OCI-LY7 (cell line): ENCODE data around the gene ENDOV.

Source experiments
- EZH2phosphoT487 ChIP-seq: fragments of 200-600 bp; sonication (generic); IDR thresholded peaks from 2 replicates; pipeline ENCODE4 v1.6.1; 2018; ENCODE audit warnings: low read depth, borderline replicate concordance, mild to moderate bottlenecking, mixed run types, antibody characterized with exemption, low read length, moderate library complexity, mixed read lengths
- TF ChIP-seq, protein P1 (sequence below): fragments of 200-600 bp; sonication (generic); conservative IDR thresholded peaks from 2 replicates; pipeline ENCODE4 v1.5.1; 2014; ENCODE audit warnings: mild to moderate bottlenecking, antibody characterized with exemption, low read length, moderate library complexity, mixed read lengths

DNA sequence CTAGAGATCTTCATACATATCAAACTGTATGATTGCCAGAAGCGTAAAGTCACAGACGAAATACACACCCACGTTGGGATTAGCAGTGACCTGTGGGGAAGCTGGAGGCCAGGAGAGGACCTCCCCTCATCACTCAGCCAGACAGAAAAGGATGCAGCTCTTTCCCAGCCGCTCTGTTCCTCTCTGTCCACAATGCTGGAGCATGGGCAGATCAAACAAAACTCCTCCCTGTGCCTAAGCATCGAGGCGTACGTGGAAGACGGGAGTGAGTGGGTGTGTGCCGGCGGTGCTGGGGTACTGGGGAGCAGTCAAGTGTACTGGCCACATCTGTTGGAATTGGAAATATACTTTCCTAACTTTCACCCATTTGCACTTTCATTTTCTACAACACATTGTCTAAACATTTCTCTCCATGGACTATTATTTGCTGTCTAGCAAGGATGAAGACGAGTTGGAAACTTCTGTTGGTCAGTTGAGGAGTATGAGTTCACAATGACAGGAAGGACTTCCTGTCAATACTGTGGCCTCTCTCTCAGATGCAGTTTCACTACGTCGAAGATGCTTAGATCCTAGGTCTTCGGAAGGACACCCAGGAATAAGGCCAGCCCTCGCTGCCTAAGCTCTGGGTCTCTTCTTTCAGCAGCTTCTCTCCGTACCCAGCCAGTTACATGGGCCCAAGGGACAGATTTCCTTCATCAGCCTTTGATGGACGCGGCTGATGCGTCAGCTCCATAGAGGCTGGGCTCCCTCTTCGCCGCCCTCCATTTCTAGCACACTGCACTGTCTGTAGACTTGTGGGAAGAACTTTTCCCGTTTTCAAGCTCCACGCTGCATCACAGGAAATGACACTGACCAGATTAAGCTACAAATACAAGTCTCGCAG, 30.6 kb upstream of the ENDOV start:
- no peak for TF ChIP-seq EZH2phosphoT487
- TF ChIP-seq, protein P1, sequence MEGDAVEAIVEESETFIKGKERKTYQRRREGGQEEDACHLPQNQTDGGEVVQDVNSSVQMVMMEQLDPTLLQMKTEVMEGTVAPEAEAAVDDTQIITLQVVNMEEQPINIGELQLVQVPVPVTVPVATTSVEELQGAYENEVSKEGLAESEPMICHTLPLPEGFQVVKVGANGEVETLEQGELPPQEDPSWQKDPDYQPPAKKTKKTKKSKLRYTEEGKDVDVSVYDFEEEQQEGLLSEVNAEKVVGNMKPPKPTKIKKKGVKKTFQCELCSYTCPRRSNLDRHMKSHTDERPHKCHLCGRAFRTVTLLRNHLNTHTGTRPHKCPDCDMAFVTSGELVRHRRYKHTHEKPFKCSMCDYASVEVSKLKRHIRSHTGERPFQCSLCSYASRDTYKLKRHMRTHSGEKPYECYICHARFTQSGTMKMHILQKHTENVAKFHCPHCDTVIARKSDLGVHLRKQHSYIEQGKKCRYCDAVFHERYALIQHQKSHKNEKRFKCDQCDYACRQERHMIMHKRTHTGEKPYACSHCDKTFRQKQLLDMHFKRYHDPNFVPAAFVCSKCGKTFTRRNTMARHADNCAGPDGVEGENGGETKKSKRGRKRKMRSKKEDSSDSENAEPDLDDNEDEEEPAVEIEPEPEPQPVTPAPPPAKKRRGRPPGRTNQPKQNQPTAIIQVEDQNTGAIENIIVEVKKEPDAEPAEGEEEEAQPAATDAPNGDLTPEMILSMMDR = no peak
